T-cell (primary cell): Measurements from ENCODE around the gene NKAIN4. TPM values are rescaled to one million over a fixed set of nuclear protein-coding genes. Genes with fewer than 3 reads are reported as not detected.

Experiments used
- ATAC-seq, 4 experiments: fragments of 200-7000 bp in 3 of 4; fragments of 150-1000 bp in 1 of 4; cut with Tn5 transposase; replicated peaks in 1 of 4; 1 replicate in 3 of 4; 2 replicates in 1 of 4; pipeline ENCODE4 v1.10.0; 2021; ENCODE audit warnings: moderate library complexity in 3 of 4, mild to moderate bottlenecking in 2 of 4, moderate number of reproducible peaks in 1 of 4
- CTCF ChIA-PET, 2 donors: fragments of 300-600 bp; sonication (Branson Sonifier 250); formaldehyde crosslinking; loops; one replicate each; lab custom pipeline; 2022; ENCODE audit warnings: antibody characterized with exemption in 2 of 2; lab: Charles Lee
- POLR2A ChIA-PET, 2 donors: fragments of 300-600 bp; sonication (Branson Sonifier 250); formaldehyde crosslinking; loops; one replicate each; lab custom pipeline; 2022; ENCODE audit warnings: antibody characterized with exemption in 2 of 2; lab: Charles Lee
- DNase-seq, 35 experiments: peaks; one replicate each; pipeline versions ENCODE4 v3.0.0 to v3.0.0-alpha.2; 2013 to 2023
- H3K27ac ChIP-seq: one replicate; pipeline ENCODE4 v1.5.1; 2013; ENCODE audit warnings: low read length
- H3K27me3 ChIP-seq, 2 experiments: replicated peaks in 1 of 2; 1 replicate in 1 of 2; 2 replicates in 1 of 2; pipeline versions ENCODE4 v1.6.1 to v1.7.0; 2013; ENCODE audit warnings: low read length in 1 of 2, mixed read lengths in 1 of 2; ENCODE audit not compliant: control insufficient read depth in 2 of 2, insufficient read depth in 2 of 2; ENCODE audit errors: extremely low read depth in 1 of 2
- H3K36me3 ChIP-seq, 2 donors: 1 replicate in 1 of 2; 2 replicates in 1 of 2; pipeline versions ENCODE4 v1.6.1 to v1.7.0; 2013; ENCODE audit warnings: low read length in 1 of 2; ENCODE audit not compliant: control insufficient read depth in 2 of 2, insufficient read depth in 1 of 2; ENCODE audit errors: extremely low read depth in 1 of 2
- H3K4me1 ChIP-seq, 2 experiments: 1 replicate in 1 of 2; 2 replicates in 1 of 2; pipeline versions ENCODE4 v1.6.1 to v1.7.0; 2013; ENCODE audit warnings: low read length in 2 of 2, mixed read lengths in 1 of 2; ENCODE audit not compliant: insufficient read depth in 2 of 2, control insufficient read depth in 1 of 2; ENCODE audit errors: extremely low read depth in 1 of 2
- H3K4me3 ChIP-seq, 2 donors: 1 replicate in 1 of 2; 2 replicates in 1 of 2; pipeline versions ENCODE4 v1.5.1 to v1.7.0; 2013; ENCODE audit warnings: mild to moderate bottlenecking in 2 of 2, low read length in 1 of 2, moderate library complexity in 1 of 2; ENCODE audit not compliant: control insufficient read depth in 1 of 2; ENCODE audit errors: extremely low read depth in 1 of 2
- H3K9me3 ChIP-seq: 2 replicates; pipeline ENCODE4 v1.7.0; 2013
- H3K27ac Mint-ChIP-seq, 2 donors: one replicate each; pipeline ENCODE4 v1.8.0; 2020 to 2021; ENCODE audit warnings: mild to moderate bottlenecking in 2 of 2, mixed read lengths in 2 of 2
- H3K27me3 Mint-ChIP-seq, 2 donors: one replicate each; pipeline ENCODE4 v1.8.0; 2021 to 2022; ENCODE audit warnings: mixed read lengths in 2 of 2
- H3K36me3 Mint-ChIP-seq: one replicate; pipeline ENCODE4 v1.8.0; 2021; ENCODE audit warnings: mixed read lengths
- H3K4me1 Mint-ChIP-seq, 3 donors: one replicate each; pipeline ENCODE4 v1.8.0; 2020 to 2022; ENCODE audit warnings: mixed read lengths in 3 of 3, mild to moderate bottlenecking in 1 of 3
- H3K4me3 Mint-ChIP-seq, 3 donors: one replicate each; pipeline ENCODE4 v1.8.0; 2020 to 2022; ENCODE audit warnings: mild to moderate bottlenecking in 3 of 3, mixed read lengths in 3 of 3, moderate library complexity in 3 of 3
- H3K9me3 Mint-ChIP-seq, 3 donors: one replicate each; pipeline ENCODE4 v1.8.0; 2020 to 2022; ENCODE audit warnings: mixed read lengths in 3 of 3
- WGBS: methylation state at CpG from one replicate; pipeline ENCODE4 v1.1.5; 2013; ENCODE audit warnings: missing lambda C conversion rate; ENCODE audit not compliant: insufficient coverage; 5-methylcytosine and 5-hydroxymethylcytosine counted together
- total RNA-seq, 35 experiments: library from RNA in 6 of 35; stranded (reverse) in 6 of 35; fragments of 120-200 nt in 1 of 35; gene quantifications; one replicate each; pipeline versions ENCODE4 v1.2.1 to v1.2.4 and lab custom pipeline; 2013 to 2026

NKAIN4 gene
- total RNA-seq, 5 donors from 2014 or later (not counting 1 experiment from before 2014, with no cell fraction given): not detected

DNA sequence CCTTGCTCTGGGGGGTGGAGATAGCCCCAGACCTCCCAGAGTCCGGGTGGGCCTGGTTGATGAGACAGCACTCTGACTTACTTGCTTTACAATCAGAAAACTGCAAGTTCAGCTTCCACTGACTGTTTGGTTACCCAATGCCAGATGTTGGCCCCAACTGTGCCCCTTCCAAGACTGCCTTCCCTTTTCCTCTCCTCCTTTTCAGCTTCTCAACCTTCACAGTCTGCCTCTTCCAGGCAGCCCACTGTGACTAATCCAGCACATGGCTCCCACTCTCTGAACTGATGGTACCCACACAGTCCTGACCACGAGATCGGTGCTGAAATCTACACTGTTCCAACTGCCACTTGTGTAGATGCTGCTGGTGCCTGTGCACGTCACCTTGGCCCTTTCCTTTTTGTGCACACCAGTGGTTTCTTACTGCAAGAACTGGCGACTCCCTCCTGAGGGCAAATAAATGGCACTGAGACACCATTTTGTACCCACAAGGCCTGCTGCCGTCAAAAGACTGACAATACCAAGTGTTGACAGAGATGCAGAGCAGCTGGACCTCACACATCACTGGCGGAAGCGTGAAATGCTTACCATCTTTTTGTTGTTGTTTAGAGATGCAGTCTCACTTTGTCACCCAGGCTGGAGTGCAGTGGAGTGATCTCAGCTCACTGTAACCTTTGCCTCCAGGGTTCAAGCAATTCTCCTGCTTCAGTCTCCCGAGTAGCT is 16.5 kb upstream of the NKAIN4 start:
- DNase-seq (no peak), ATAC-seq (no peak)
- Mint-ChIP-seq H3K27ac (no peak overlapping the region), H3K27me3 (peaks cover 0 to 5% of the 10 kb centered on the region in 2 donors), H3K9me3 (no peaks in the 10 kb centered on the region), H3K4me3 (peak overlapping the region; percentile 78 to 91 (median 87)), H3K4me1 (peaks cover 29 to 30% (median 30%) of the 10 kb centered on the region in 3 donors), H3K36me3 (no peaks in the 10 kb centered on the region)
- ChIA-PET CTCF (no interaction called here), POLR2A (no interaction called here)
- peaks cover under 1 to 4% of the 10 kb centered on the region in 2 donors for H3K36me3 ChIP-seq
- no peaks in the 10 kb centered on the region for H3K9me3 ChIP-seq
- no peak overlapping the region for H3K4me3 ChIP-seq
- no peak overlapping the region for H3K27ac ChIP-seq
- H3K4me1 ChIP-seq: peaks cover 8 to 31% of the 10 kb centered on the region in 2 experiments
- WGBS: 81% methylated on average over 6 of the region's 9 CpGs
- peaks cover 0 to 23% of the 10 kb centered on the region in 2 experiments for H3K27me3 ChIP-seq

- WGBS: 76% methylated on average over 9 of the region's 9 CpGs
- POLR2A ChIA-PET: no interaction called here
- H3K4me3 ChIP-seq: no peak overlapping the region
- Mint-ChIP-seq H3K27ac (no peak overlapping the region), H3K4me1 (peaks cover 21 to 23% (median 22%) of the 10 kb centered on the region in 3 donors), H3K9me3 (no peaks in the 10 kb centered on the region), H3K27me3 (peaks cover 0 to 14% of the 10 kb centered on the region in 2 donors), H3K4me3 (peak overlapping the region in 1 of 3 donors; percentile 31), H3K36me3 (no peaks in the 10 kb centered on the region)
- DNase-seq: no peak
- H3K27me3 ChIP-seq: peaks cover 0 to 30% of the 10 kb centered on the region in 2 experiments
- no peaks in the 10 kb centered on the region for H3K36me3 ChIP-seq
- no peak overlapping the region for H3K27ac ChIP-seq
- H3K9me3 ChIP-seq: no peaks in the 10 kb centered on the region
- H3K4me1 ChIP-seq: peaks cover 8 to 24% of the 10 kb centered on the region in 2 experiments
- CTCF ChIA-PET: no interaction called here
- ATAC-seq: no peak
Observed at GRCh38 chr20:63269724-63270123, 15.5 kb upstream of the NKAIN4 start.

GRCh38 chr20:63268671-63269439 is 14.6 kb upstream of the NKAIN4 start:
- H3K36me3 ChIP-seq: no peaks in the 10 kb centered on the region
- CTCF ChIA-PET: no interaction called here
- peaks cover 0 to 38% of the 10 kb centered on the region in 2 experiments for H3K27me3 ChIP-seq
- ATAC-seq (no peak), DNase-seq (no peak)
- H3K9me3 ChIP-seq: no peaks in the 10 kb centered on the region
- H3K9me3 Mint-ChIP-seq: no peaks in the 10 kb centered on the region
- no peak overlapping the region for H3K27ac Mint-ChIP-seq
- H3K36me3 Mint-ChIP-seq: no peaks in the 10 kb centered on the region
- H3K4me3 Mint-ChIP-seq: no peak overlapping the region
- H3K4me1 ChIP-seq: peaks cover 7 to 16% of the 10 kb centered on the region in 2 experiments
- POLR2A ChIA-PET: no interaction called here
- WGBS: 70% methylated on average over 16 of the region's 18 CpGs
- peaks cover 12 to 16% (median 14%) of the 10 kb centered on the region in 3 donors for H3K4me1 Mint-ChIP-seq
- H3K27ac ChIP-seq: no peak overlapping the region
- no peak overlapping the region for H3K4me3 ChIP-seq
- H3K27me3 Mint-ChIP-seq: peaks cover 3 to 23% of the 10 kb centered on the region in 2 donors

- H3K27me3 Mint-ChIP-seq: peaks cover 3 to 23% of the 10 kb centered on the region in 2 donors
- H3K4me3 Mint-ChIP-seq: no peak overlapping the region
- 76% methylated on average over 4 of the region's 7 CpGs for WGBS
- CTCF ChIA-PET: no interaction called here
- H3K4me3 ChIP-seq: no peak overlapping the region
- H3K4me1 Mint-ChIP-seq: peaks cover 6 to 10% (median 8%) of the 10 kb centered on the region in 3 donors
- H3K9me3 ChIP-seq: no peaks in the 10 kb centered on the region
- no peaks in the 10 kb centered on the region for H3K36me3 Mint-ChIP-seq
- no peaks in the 10 kb centered on the region for H3K9me3 Mint-ChIP-seq
- no peak for ATAC-seq
- H3K4me1 ChIP-seq: peaks cover under 1 to 11% of the 10 kb centered on the region in 2 experiments
- H3K27ac Mint-ChIP-seq: no peak overlapping the region
- H3K27me3 ChIP-seq: peaks cover 0 to 40% of the 10 kb centered on the region in 2 experiments
- DNase-seq: no peak
- H3K27ac ChIP-seq: no peak overlapping the region
- H3K36me3 ChIP-seq: no peaks in the 10 kb centered on the region
- POLR2A ChIA-PET: no interaction called here
Observed at GRCh38 chr20:63268256-63268655, 14.0 kb upstream of the NKAIN4 start.

- ATAC-seq: no peak
- POLR2A ChIA-PET: no interaction called here
- Mint-ChIP-seq H3K9me3 (no peaks in the 10 kb centered on the region), H3K27ac (no peak overlapping the region), H3K4me3 (no peak overlapping the region), H3K4me1 (peaks cover 6 to 10% (median 7%) of the 10 kb centered on the region in 3 donors), H3K36me3 (no peaks in the 10 kb centered on the region), H3K27me3 (peaks cover 8 to 27% of the 10 kb centered on the region in 2 donors)
- H3K4me3 ChIP-seq: no peak overlapping the region
- CTCF ChIA-PET: no interaction called here
- H3K27me3 ChIP-seq: peaks cover 0 to 45% of the 10 kb centered on the region in 2 experiments
- H3K4me1 ChIP-seq: peaks cover 0 to 8% of the 10 kb centered on the region in 2 experiments
- no peak for DNase-seq
- H3K36me3 ChIP-seq: no peaks in the 10 kb centered on the region
- 66% methylated on average over 6 of the region's 9 CpGs for WGBS
- H3K9me3 ChIP-seq: no peaks in the 10 kb centered on the region
- H3K27ac ChIP-seq: no peak overlapping the region
Observed at GRCh38 chr20:63267691-63268090, 13.4 kb upstream of the NKAIN4 start.

DNA sequence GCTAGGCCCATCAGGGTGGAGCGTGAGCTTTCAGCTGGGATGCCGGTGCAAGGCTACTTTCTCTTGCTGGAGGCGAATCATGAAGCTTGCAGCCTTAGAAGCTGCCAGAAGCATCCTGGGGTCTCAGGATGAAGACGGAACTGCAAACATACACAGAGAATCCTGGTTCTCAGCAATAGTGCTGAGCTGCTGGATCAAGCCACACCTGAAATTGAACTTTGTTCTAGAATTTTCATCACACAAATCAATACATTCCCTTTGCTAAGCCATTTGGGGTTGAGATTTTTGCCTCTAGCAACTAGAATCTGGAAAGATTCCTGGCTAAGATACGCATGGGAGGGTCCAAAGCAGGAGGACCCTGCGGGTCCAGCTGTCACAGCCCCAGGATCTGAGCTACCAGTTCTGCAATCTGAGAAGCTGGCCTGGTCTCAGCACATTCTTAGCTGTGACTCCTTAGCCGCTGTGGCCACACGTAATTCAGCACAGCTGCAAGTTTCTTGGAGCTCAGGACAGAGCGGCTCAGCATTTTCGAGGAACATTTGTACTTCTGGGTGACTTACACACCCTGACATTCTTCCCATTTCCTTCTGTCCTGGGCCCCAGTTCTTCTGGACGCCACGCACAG is 11.7 kb upstream of the NKAIN4 start:
- H3K36me3 ChIP-seq: no peaks in the 10 kb centered on the region
- Mint-ChIP-seq H3K36me3 (no peaks in the 10 kb centered on the region), H3K4me1 (peaks cover 1 to 10% (median 5%) of the 10 kb centered on the region in 3 donors), H3K27me3 (peaks cover 8 to 32% of the 10 kb centered on the region in 2 donors), H3K9me3 (no peaks in the 10 kb centered on the region), H3K27ac (no peak overlapping the region), H3K4me3 (no peak overlapping the region)
- no peak overlapping the region for H3K27ac ChIP-seq
- DNase-seq: no peak
- H3K27me3 ChIP-seq: peaks cover 3 to 62% of the 10 kb centered on the region in 2 experiments
- WGBS: 74% methylated on average over 10 of the region's 12 CpGs
- ATAC-seq: no peak
- no peaks in the 10 kb centered on the region for H3K9me3 ChIP-seq
- CTCF ChIA-PET: no interaction called here
- peaks cover 0 to 8% of the 10 kb centered on the region in 2 experiments for H3K4me1 ChIP-seq
- POLR2A ChIA-PET: no interaction called here
- H3K4me3 ChIP-seq: no peak overlapping the region
